Thyroid gland (tissue), 4 donors: ENCODE results near the gene MED9. TPM values are rescaled to one million over a fixed set of nuclear protein-coding genes. Genes with fewer than 3 reads are reported as not detected.

Experiments used
- DNase-seq, 2 donors: peaks; one replicate each; pipeline ENCODE4 v3.0.0-alpha.2; 2019
- H3K27ac ChIP-seq, 3 donors: fragments of 200-600 bp; sonication (generic); 1 replicate in 2 of 3; 2 replicates in 1 of 3; pipeline ENCODE4 v1.5.1; 2016 to 2019; ENCODE audit warnings: mild to moderate bottlenecking in 1 of 3, moderate library complexity in 1 of 3
- H3K27me3 ChIP-seq: fragments of 200-600 bp; sonication (generic); one replicate; pipeline ENCODE4 v1.5.1; 2019
- H3K36me3 ChIP-seq, 2 donors: fragments of 200-600 bp; sonication (generic); one replicate each; pipeline ENCODE4 v1.5.1; 2016 to 2019
- H3K4me1 ChIP-seq, 2 donors: fragments of 200-600 bp; sonication (generic); one replicate each; pipeline ENCODE4 v1.5.1; 2017 to 2019
- H3K4me3 ChIP-seq, 3 donors: fragments of 200-600 bp; sonication (generic); replicated peaks in 1 of 3; 1 replicate in 2 of 3; 2 replicates in 1 of 3; pipeline ENCODE4 v1.5.1; 2016; ENCODE audit warnings: mild to moderate bottlenecking in 1 of 3
- H3K9me3 ChIP-seq: fragments of 200-600 bp; sonication (generic); one replicate; pipeline ENCODE4 v1.5.1; 2017
- CTCF ChIP-seq, 6 experiments: fragments of 200-600 bp in 3 of 6; fragments of 450-650 bp in 3 of 6; sonication (generic) in 3 of 6; IDR thresholded peaks; one replicate each; pipeline ENCODE4 v1.5.1; 2016 to 2019; ENCODE audit warnings: antibody characterized with exemption in 6 of 6, mild to moderate bottlenecking in 2 of 6, inconsistent platforms in 1 of 6, moderate library complexity in 1 of 6
- POLR2A ChIP-seq, 2 donors: fragments of 450-650 bp; IDR thresholded peaks; one replicate each; pipeline ENCODE4 v1.6.1; 2017; ENCODE audit warnings: antibody characterized with exemption in 2 of 2, mild to moderate bottlenecking in 2 of 2, moderate library complexity in 1 of 2
- WGBS, 2 donors: methylation state at CpG; one replicate each; pipeline ENCODE4 v1.1.5; 2017; 5-methylcytosine and 5-hydroxymethylcytosine counted together
- intact Hi-C: fragments of 100-400 bp; cut with DNase I; formaldehyde crosslinking; loops from one replicate; pipeline ENCODE4 v1.15.1; 2023
- total RNA-seq, 4 donors: library from RNA; depleted of rRNA; stranded (reverse); fragments of >200 nt; gene quantifications; one replicate each; pipeline ENCODE4 v1.2.3, GENCODE V29; 2016

The MED9 gene
- total RNA-seq, 4 donors from 2014 or later: 27.9 to 35.4 (median 30.8) TPM

GRCh38 chr17:17502741-17503565 lies 26.2 kb downstream of the MED9 start:
- H3K4me3 ChIP-seq: no peak overlapping the region
- no peak for TF ChIP-seq CTCF (IDR thresholded peaks at IDR 0.05)
- TF ChIP-seq POLR2A (IDR thresholded peaks at IDR 0.05): no peak
- H3K27me3 ChIP-seq: no peaks in the 10 kb centered on the region
- DNase-seq: no peak
- intact Hi-C loops: loop anchor here (5.0 kb wide), 1 partner anchor 134 kb away; no protein-coding TSS in a partner anchor
- H3K27ac ChIP-seq: no peak overlapping the region
- WGBS, 2 donors: 93 to 94% methylated on average over 21 of the region's 21 CpGs
- H3K4me1 ChIP-seq: no peaks in the 10 kb centered on the region
- H3K36me3 ChIP-seq: no peaks in the 10 kb centered on the region
- no peaks in the 10 kb centered on the region for H3K9me3 ChIP-seq

DNA sequence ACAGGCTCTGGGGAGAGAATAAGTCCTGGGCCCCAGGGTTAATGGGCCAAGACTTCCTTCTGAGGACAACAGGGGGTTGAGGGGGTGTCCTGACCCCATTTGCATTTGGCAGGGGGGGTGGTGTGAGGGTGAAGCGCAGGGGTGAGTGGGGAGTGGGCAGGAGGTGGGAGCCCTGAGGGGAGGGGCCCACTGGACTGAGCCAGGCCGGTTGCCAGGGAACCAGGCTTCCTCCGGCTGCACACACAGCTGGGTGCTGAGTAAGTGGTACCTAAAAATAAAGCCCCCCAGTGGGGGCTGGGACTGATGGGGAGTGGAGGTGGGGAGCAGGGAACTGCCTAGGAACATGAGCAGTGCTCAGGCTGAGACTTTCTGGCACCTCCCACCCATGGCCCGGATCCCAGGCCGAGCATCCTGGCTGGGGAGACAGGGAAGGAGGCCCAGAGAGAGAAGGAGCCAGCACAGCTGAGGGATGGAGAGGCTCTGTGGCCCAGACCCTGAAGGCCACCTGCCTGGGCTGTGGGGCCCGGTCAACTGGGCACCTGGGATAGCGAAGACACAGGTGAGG lies 26.8 kb downstream of the MED9 start:
- WGBS, 2 donors: 60 to 72% methylated on average over 7 of the region's 7 CpGs
- Histone ChIP-seq H3K4me3 (no peak overlapping the region), H3K27ac (no peak overlapping the region), H3K4me1 (no peaks in the 10 kb centered on the region), H3K27me3 (no peaks in the 10 kb centered on the region), H3K36me3 (no peaks in the 10 kb centered on the region), H3K9me3 (no peaks in the 10 kb centered on the region)
- DNase-seq: no peak
- no peak for TF ChIP-seq POLR2A (IDR thresholded peaks at IDR 0.05)
- TF ChIP-seq CTCF (IDR thresholded peaks at IDR 0.05): no peak
- intact Hi-C loops: loop anchor here (5.0 kb wide), 1 partner anchor 134 kb away; no protein-coding TSS in a partner anchor

DNA sequence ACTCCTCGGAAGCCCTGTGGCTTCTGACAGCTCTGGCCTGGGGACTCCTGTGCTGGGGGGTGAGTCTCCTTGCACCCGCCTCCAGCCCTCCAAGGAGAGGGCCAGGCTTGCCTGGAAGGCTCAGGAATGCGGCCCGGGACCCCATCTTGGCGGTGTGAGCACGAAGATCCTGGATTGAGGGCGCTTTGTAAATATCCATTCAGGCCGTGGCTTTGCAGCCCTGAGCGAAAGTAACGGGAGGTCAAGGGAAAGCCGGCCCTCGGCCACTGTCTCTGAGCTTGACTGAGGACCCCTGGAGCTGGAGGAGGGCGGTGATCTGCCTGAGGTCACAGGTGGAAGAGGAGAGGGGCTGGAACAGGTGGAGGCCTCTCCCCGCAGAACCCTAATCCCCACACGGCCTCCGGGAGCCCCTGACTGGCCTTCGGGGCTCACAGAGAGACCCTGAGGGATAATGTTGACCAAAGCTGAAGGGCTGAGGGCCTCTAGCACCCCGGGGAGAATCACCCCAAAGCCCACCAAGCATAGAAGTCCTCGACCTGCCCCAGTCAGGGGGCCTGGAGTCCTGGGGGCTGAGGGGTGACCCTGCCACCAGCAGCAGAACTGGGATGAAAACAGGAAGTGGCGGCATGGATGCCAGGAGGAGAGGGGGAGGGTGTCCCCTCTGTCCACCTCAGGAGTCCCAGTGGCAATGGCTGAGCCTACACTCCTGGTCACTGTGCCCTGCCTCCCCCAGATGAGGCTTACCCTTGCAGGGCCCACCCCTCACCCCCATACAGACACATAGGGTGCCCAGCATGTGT lies 27.7 kb downstream of the MED9 start:
- WGBS, 2 donors: 78 to 83% methylated on average over 20 of the region's 20 CpGs
- TF ChIP-seq POLR2A (IDR thresholded peaks at IDR 0.05) (no peak), CTCF (IDR thresholded peaks at IDR 0.05) (no peak)

GRCh38 chr17:17505151-17505550 lies 28.4 kb downstream of the MED9 start:
- WGBS, 2 donors: 90 to 100% methylated on average over 2 to 3 of the region's 5 CpGs

More for the DNA sequence above, 27.7 kb downstream of the MED9 start:
- no peak overlapping the region for H3K4me3 ChIP-seq
- no peaks in the 10 kb centered on the region for H3K27me3 ChIP-seq
- intact Hi-C loops: loop anchor here (5.0 kb wide), 1 partner anchor 133 kb away; no protein-coding TSS in a partner anchor
- no peak overlapping the region for H3K27ac ChIP-seq
- DNase-seq: no peak
- no peaks in the 10 kb centered on the region for H3K4me1 ChIP-seq
- no peaks in the 10 kb centered on the region for H3K36me3 ChIP-seq
- no peaks in the 10 kb centered on the region for H3K9me3 ChIP-seq

More at GRCh38 chr17:17505151-17505550, 28.4 kb downstream of the MED9 start:
- Histone ChIP-seq H3K27me3 (no peaks in the 10 kb centered on the region), H3K9me3 (no peaks in the 10 kb centered on the region), H3K36me3 (no peaks in the 10 kb centered on the region), H3K4me1 (no peaks in the 10 kb centered on the region), H3K27ac (no peak overlapping the region), H3K4me3 (no peak overlapping the region)
- TF ChIP-seq POLR2A (IDR thresholded peaks at IDR 0.05) (no peak), CTCF (IDR thresholded peaks at IDR 0.05) (no peak)
- no peak for DNase-seq
- intact Hi-C loops: no loop called here
